T47D (cell line): ENCODE data around the gene GAB2.

Experiments used
- DNase-seq, 2 experiments: peaks; one replicate each; pipeline versions ENCODE4 v3.0.0 to v3.0.0-alpha.2; 2011 to 2012; ENCODE audit warnings: low read depth in 1 of 2, low spot score in 1 of 2
- JUND ChIP-seq: IDR thresholded peaks from 2 replicates; pipeline ENCODE4 v1.6.1; 2012; ENCODE audit warnings: low read depth
- in situ Hi-C: cut with HindIII; loops from 2 replicates; pipeline ENCODE4 v1.10.0; 2016; ENCODE audit warnings: low sequenced_read_pairs, low pct_unique_long_range_greater_than_20kb

Gene GAB2

DNA sequence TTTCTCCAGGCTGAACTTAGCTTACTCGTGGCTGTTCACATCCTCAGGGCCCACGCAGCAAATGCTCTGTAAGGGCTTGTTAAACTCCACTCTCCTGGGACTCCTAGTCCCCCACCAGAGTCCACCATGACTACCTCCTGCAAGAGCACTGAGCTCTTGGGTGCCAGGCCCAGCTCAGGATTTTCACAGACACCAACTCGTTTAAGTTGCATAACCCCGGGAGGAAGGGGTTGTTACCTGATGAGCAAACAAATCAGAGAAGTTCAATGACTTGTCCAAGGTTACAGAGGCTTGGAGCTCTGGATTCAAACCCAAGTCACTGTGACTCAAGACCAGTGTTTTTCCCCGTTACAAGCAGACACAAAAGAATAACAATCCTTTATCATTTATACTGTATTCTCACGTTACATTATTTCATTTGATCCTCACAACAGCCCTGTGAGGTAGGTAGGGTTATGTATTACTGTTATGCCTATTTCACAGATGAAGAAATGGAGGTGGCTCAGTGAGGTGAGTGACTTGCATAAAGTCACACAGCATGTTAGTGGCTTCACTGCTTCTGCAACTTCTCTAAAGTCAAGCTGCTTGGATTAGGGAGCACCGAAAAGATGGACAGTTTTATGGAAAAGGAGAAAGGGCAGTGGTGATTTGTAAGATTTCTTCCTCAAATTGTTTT, 246.6 kb downstream of the GAB2 start:
- TF ChIP-seq JUND = no peak
- DNase-seq = no peak
- in situ Hi-C loops = no loop called here

DNA sequence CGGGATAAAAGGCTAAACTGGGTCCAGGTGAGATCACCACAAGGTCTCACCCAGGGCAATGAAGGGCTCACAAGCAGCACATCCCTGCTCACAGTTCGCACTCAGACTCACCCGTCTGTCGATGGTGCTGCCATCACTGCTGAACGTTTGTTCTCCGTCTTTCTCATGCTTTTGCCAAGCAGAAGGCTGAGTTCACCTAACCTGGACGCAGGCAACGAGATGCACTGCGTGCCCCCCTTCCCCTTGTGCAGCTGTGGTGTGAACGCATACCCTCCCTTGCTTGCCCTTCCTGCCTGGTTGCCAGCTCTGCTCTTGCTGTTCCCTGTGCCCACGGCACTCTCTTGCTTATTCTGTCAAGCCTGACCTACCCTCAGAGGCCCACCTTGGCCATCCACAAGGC, 247.2 kb downstream of the GAB2 start:
- in situ Hi-C loops = no loop called here
- DNase-seq = no peak
- TF ChIP-seq JUND = no peak

- DNase-seq = no peak
- in situ Hi-C loops = no loop called here
- TF ChIP-seq JUND = no peak
Observed at GRCh38 chr11:78168539-78169477, 248.8 kb downstream of the GAB2 start.

GRCh38 chr11:78166855-78167469, 250.7 kb downstream of the GAB2 start:
- no peak for DNase-seq
- in situ Hi-C loops = no loop called here
- TF ChIP-seq JUND = no peak
